GM19455 (cell line): ENCODE measurements around the gene PIK3C2G.

Experiments used
- ATAC-seq: cut with Tn5 transposase; IDR thresholded peaks from one replicate; pipeline ENCODE4 v1.9.1; 2021; ENCODE audit not compliant: unreplicated experiment

PIK3C2G gene

DNA sequence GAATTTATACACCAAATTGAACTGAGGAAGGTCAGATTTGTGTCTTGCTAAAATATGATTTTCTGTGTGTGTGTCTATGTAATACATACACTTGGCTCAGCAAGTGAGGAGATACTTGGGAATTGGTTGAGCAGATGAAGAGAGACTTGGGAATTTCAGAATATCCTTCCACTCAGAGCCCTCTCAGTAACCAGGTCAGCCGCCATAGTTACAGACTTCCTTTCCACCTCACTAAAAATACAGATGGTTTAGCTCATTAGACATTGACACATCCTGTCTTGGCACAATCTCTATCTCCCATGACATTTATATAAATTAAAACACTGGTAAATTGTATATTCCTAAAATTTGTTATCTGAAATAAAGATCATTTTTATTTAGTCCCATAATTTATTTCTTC is 15.9 kb downstream of the PIK3C2G start:
- no peak for ATAC-seq

DNA sequence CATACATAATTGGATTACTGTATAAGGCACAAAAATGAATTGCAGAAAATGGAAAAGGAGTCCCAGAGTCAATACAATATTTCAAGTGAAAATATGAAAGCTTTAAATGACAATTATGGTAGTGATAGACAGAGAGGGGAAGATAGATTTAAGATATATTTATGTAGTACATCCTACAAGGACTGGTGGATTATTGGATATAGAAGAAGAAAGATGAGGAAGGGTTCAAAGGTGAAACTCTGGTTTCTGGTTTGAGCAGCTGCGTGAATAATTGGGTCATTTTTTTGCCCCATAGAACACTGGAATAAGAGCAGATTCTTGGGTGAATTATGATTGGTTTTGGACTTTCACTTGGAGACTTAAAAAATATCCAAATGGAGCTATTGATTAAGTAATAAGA is 19.4 kb downstream of the PIK3C2G start:
- no peak for ATAC-seq

DNA sequence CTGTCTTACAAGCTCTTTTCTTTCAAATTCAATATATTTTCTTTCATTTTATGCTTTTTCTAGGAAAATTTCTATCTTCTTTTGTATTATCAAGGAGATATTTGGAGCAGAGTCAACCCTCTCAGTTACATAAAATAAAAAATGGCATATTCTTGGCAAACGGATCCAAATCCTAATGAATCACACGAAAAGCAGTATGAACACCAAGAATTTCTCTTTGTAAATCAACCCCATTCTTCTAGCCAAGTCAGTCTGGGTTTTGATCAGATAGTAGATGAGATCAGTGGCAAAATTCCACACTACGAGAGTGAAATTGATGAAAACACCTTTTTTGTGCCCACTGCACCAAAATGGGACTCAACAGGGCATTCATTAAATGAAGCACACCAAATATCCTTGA is 20.6 kb downstream of the PIK3C2G start:
- no peak for ATAC-seq

DNA sequence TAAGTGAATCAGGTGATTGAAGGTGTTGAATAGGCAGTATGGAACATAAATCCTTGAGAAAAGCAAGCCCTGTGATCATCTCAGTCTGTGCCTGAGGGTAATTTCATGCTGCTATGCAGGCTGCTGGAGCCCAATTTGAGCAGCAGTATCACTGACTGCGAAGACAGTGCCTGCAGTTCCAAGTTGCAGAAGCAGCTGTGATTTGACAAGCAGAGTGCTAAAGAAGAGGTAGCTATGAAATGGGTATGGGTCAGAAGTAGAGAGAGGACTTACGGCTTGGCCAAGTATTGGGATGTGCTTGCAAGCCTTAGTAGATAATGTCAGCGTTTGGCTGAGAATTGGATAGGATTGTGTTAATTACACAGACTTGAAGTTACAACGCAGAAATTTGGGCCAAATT is 22.5 kb downstream of the PIK3C2G start:
- no peak for ATAC-seq

DNA sequence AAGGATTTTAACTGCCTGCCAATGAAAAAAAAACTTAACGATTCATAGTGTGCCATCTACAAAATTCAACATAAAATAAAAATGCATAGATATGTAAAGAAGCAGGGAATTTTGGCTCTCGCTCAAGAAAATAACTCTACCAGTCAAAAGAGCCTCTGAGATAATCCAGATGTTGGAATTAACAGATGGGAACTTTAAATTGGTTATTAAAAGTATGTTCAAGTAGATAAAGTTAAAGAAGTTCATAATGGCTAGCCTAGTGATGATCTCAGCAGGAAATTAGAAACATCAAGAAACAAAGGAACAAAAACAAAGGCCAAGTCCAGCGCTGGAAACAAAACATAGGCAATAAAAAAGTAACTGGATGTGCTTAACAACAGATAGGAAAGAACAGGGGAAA is 23.1 kb downstream of the PIK3C2G start:
- ATAC-seq = no peak

DNA sequence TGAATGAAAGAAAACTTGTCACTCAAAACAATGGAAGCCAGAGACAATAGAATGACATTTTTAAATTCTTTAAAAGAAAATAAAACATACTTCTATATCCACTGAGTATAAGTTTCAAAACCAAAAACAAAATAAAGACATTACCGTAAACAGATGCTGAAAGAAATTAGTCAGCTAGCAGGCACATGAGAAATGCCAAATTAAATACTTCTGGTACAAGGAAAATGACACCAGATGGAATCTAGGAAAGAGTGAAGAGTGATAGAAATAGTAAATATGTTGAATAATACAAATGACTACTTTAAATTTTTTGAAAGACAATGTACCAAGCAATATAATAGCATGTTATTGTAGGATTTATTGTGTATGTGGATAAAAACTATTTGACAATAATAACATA is 23.8 kb downstream of the PIK3C2G start:
- ATAC-seq = no peak

DNA sequence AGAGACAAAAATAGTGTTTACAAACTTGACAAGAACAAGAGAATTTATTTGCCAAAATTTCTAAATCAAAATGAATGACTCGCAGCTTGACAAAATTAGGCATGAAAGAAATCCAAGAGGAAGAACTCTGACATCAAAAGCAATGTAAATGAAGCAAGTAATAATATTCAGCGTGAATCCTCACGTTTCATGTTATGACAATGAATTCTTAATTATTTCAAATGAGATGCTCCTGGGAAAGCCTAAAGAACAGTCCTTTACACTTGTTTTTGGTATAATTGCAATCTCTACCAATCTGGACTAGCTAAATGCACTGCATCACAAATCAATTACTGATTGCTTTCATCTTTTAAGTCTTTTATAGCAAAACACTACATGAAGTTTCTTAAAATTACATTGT is 29.1 kb downstream of the PIK3C2G start:
- ATAC-seq = no peak

DNA sequence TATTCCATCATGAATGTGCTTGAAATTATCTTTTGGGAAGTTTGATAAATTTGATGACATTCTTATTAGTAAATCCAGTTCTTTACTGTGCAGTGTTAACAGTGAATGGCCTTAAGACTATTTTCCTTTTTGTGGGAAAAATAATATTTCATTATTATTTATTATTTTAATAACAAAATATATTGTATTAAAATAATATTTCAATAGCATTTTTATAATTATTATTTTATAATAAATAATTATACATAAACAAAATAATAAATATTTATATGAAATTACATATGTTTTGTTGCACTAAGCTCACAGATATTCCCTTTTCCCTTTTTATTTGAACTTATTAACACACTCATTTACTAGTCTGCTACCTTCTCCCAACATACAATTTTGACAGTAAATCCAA is 33.6 kb downstream of the PIK3C2G start:
- no peak for ATAC-seq

DNA sequence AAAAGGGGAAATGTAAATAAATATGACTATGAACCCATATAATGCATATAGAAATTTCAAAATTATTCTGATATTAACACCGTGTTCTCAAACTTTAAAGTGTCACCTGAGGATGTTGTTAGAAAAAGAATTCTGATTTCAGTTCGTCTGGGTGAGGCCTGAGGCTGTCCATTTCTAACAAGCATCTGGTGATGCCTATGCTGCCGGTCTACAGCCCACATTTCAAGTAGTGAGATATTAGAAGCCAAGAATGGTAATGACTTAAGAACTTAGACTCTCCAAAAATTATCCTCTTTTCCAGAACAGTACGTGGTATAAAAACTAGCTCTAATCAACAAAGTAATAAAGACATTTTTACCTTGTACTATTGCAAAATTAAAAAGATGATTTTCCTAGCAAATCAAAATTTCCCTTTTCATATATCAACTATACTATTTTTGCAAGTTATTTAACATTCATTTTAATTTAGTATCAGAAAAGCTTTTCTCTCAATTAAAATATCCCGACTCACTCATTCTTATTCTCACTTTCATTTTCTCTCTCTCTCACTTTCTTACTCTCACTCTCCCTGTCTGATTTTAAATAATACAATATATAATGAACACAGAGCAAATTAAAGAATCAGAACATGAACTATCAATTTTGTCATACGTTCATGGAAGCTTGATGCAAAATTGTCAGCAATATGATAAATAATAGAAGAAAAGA is 35.0 kb downstream of the PIK3C2G start:
- ATAC-seq = no peak

DNA sequence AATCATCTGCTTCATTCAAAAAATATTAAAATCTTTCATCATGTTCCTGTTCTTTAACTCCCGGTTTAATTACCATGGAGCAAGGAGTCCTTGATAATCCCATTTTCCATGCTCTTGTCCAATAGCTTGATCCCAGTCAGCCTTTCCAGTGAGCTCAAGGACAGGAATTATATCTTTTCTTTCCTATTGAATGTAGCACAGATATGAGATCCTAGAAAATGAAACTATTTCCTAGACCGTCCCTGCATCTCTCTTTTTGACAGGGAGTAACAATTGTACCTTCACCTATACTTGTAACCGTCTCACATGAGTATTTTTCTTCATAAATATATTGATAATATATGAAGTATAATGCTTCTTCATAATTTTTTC is 35.6 kb downstream of the PIK3C2G start:
- no peak for ATAC-seq

DNA sequence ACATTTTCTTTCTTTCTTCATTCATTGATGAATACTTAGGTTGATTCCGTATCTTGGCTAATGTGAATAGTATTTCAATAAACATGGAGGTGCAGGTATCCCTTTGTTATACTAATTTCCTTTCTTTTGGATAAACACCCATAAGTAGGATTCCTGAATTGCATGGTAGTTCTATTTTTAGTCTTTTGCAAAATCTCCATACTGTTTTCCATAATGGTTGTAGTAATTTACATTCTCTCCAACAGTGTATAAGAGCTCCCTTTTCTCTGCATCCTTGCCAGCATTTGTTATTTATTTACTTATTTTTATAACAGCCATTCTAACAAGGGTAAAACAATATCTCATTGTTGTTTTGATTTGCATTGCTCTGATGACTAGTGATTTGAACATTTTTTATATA is 36.6 kb downstream of the PIK3C2G start:
- ATAC-seq = no peak

DNA sequence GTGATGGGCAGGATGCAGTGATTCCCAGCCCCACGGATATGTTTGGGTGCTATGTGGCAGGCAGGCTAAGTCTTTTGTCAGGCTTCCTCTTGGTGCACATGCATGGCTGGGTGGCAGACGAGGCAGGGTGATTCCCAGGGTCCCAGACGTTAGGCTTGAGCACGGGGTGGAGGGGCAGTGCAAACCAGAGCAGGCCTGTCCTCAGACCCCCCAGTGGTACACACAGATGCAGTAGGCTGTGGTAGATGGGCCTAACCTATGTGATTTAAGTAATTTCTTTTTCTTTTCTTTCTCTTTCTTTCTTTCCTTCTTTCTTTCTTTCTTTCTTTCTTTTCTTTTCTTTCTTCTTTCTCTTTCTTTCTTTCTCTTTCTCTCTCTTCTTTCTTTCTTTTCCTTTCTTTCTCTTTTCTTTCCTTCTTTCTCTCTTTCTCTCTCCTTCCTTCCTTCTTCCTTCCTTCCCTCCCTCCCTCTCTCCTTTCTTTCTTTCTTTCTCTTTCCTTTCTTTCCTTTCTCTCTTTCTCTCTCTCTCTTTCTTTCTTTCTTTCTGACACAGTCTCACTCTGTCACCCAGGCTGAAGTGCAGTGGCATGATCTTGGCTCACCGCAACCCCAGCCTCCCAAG is 41.6 kb downstream of the PIK3C2G start:
- no peak for ATAC-seq

DNA sequence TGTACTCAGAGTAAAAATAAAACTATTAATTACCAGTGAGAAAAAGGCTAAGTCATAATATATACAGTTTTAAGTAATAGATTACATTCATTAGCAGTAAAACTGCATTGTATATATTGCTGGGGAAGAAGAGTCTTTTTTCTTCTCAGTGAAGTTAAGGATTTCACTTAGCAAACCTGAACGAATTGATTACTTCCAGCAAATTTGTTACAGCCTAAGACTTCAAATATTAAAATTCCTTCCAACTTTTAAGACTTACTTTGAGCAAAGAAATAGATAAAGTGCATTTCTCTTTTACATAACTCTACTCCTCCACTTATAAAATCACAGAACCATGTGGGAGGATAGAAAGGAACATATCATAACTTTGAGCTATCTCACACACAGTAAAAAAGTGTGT is 43.3 kb downstream of the PIK3C2G start:
- no peak for ATAC-seq

DNA sequence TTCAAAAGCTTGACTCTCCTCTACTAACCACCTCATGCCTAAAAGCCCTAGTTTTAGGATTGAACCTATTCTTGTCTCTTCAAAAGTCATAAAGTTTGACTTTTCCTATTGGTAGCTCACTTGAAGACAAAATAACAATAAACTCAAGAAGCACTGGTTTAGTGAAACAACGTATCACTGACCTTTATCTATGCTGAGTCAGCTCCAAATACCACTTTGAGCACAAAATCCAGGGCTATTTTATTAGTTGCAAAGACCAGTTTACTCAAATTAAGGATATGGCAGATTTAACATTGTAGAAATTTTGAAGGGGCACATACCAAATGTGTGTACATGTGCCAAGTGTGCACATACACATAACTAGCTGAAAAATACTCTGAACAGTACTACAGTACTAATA is 45.0 kb downstream of the PIK3C2G start:
- no peak for ATAC-seq

DNA sequence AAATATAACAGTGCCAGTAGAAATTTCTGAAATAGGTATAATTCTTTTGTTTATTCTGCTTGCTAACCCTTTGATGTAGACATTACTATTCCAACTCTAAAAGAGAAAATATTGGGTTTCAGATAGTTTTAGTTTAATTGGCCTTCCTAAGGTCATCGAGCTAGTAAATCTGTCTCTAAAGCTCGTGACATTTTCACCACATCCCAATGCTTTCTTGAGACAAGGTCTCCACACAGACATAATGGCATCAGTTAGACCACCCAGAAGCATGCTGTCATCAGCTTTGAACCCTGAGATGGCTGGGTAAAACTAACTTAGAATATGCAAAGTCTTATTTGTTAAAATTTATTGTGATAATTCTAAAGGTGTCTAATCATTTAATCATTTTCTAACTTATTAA is 52.0 kb downstream of the PIK3C2G start:
- no peak for ATAC-seq

DNA sequence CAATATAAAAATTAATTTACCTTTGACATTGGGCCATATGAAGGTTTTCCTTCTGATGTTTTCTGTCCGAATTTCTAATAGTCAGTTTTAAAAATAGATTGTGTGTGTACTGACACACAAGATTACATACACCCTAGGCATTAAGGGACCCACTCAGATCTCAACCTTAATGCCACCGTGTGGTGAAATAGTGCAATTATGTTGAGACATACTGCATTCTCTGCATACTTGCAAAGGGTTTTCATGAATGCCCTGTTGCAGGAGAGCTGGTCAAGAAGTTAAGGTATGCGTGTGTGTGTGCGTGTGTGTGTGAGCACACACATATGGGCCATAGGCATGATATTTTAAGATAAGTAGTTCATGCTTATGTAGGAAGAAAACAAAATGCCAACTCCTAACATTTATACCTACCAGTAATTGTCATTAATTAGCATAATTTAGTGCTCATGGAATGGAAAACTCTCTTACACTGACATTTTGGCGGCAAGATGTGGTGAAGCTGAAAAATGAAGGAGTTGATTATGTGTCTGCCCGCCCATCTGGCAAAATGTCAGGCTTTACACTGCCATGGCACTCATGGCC is 58.8 kb downstream of the PIK3C2G start:
- ATAC-seq = no peak

DNA sequence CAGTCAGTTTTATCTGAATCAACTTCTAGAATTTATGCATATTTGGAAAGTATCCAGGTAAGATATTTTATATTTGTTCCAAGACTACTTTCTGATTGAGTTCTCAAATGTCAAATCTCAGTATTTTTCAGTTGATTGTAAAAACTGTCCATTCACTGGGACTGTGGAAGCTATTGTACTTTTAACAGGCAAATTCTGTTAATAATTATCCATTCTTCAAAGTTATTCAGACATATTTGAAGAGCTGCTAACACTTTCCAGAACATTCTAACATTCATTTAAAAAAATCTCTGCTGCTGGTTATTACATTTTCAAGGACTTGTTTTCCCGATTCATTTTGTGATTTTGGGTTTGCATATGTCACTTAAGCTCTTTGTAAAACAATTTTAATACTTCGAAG is 59.7 kb downstream of the PIK3C2G start:
- no peak for ATAC-seq

DNA sequence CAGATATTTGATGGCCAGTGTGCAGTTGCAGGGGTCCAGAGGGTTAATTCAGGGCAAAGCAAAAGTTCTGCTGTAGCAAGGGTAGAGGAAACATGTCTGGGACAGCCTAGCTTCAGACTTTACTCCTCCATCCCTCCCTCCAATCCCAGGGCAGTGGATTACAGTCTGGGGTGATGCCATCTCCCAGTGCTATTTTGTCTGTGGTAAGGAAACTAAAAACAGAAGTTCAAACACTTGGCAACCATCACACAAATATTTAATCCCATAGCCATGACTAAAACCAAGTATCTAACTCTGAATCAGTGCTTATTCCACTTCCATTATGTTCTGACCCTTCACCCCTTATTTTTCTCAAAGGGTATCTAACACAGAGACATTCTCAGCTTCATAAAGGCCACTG is 61.8 kb downstream of the PIK3C2G start:
- ATAC-seq = no peak

DNA sequence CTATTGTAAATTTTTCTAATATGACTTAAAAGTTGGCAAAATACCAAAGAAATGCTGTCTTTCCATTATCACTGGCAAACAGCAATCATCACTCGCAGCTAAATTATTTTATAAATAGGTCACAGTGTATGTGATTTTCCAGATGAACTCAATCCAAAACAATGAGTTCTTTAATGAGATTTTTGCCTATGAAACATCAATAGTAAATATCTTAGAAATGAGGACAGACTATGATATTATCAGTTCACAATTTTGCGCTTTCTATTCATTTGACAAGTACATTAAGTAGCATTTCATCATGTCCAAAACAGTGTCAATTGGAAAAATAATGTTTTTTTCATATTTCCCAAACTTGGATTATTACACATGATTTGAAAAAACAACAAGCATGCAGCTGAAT is 65.7 kb downstream of the PIK3C2G start:
- ATAC-seq = no peak

DNA sequence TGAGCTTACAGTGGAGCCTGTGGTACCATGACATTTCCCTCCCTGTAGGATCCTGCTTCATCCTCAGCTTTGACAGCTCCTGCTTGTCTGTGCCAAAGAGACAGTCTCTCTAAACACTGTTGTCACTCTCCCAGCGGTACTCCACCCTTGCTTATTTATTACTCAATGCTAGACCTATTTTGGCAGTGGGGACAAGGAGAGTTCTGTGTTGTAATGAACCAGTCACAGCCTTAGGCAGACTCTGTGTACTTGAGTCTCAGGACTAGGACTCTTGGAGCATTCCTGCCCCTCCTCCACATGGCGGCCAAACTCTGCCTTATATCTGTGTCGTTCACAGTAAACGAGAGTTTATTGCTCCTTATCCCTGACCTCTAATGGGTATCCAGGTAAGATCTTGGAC is 70.9 kb downstream of the PIK3C2G start:
- no peak for ATAC-seq

DNA sequence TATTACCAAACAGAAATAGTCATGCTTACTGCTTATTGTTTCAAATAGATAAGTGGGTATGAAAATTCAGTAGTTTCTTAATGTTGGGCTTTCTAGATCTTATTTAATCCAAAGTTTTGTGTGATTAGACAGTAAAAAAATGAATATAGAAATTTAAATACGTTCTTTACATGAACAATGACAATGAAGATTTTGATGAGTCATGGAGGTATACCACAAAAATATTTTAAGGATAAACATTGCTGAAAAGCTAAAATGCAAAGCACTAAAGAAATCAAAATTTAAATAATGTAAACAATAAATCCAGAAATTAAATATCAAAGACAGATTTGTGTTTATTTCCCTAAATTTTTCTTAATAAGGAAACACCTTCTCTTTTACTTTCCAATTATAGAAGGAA is 78.3 kb downstream of the PIK3C2G start:
- no peak for ATAC-seq

DNA sequence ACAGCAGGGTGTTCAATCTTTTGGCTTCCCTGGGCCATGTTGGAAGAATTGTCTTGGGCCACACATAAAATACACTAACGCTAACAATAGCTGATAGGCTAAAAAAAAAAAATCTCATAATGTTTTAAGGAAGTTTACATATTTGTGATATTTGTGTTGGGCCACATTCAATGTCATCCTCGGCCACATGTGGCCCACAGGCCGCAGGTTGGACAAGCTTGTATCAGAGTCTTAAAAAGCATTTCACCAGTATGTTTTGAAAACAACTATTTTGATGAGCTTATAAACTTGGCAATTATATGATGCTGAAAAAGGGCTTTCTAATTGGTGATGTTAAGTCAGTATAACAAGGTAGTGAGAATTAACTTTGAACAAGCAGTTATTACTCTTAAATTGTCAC is 78.9 kb downstream of the PIK3C2G start:
- ATAC-seq = no peak

DNA sequence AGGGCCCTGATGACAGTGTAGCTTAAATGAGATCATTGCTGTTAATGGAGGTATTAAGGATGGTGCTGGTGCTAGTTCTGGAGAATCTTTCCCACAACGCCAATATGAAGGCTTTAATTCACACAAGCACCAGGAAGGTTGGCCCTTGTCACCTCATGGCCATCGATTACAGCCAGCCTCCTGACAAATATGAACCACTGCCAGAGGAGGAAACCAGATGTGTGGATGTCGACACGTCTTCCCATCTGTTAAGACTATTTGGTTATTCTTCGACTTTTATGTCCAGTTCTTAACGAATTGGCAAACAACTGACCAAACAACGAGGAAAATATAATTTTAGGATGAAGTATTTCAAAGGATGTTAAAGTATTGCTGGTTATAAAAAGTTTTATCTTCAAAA is 79.5 kb downstream of the PIK3C2G start:
- ATAC-seq = no peak
